ENCODE measurements around the gene SERPINA5.

Gene SERPINA5

DNA sequence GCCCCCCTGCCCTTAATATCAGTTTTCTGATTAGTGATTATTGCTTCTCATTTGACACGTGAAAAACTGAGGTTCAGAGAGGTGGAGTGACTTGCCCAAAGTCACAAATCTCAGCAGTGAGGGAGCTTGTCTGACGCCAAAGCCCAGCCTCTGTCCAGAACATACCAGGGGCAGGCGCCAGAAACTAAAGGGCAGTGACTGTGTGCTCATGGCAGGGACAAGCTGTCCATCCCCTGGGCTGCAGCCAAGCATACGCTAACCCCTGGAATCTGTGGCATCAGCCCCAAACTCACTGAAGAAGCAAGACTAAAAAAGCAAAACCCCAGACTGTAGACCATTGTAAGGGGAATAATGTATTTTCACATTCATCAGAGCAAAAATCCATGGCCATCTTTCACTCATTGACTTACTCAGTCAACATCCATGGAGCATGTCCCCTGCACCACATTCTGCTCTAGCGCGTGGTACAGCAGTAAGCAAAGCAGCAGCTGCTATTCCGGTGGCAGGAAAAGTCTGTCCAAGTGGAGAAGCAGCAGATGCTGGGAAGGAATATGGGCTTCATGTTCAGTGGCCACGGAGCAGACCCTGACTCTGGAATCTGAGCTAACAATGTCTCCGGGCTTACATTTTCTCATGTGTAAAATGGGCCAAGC, 21.5 kb upstream of the SERPINA5 start:
- DNase-seq (ENCODE audit: extremely low spot score) = no peak
- ChIA-PET CTCF (no interaction called here), POLR2A (no interaction called here)
- no peak for TF ChIP-seq CTBP1 (IDR thresholded peaks at IDR 0.05; ENCODE audit: borderline replicate concordance)
- TF ChIP-seq FOXK2 (IDR thresholded peaks at IDR 0.05) = no peak
- TF ChIP-seq, protein P1, sequence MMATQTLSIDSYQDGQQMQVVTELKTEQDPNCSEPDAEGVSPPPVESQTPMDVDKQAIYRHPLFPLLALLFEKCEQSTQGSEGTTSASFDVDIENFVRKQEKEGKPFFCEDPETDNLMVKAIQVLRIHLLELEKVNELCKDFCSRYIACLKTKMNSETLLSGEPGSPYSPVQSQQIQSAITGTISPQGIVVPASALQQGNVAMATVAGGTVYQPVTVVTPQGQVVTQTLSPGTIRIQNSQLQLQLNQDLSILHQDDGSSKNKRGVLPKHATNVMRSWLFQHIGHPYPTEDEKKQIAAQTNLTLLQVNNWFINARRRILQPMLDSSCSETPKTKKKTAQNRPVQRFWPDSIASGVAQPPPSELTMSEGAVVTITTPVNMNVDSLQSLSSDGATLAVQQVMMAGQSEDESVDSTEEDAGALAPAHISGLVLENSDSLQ (IDR thresholded peaks at IDR 0.05) = no peak
- TF ChIP-seq LEF1 (IDR thresholded peaks at IDR 0.05; ENCODE audit: borderline replicate concordance) = no peak
- TF ChIP-seq SUZ12 (IDR thresholded peaks at IDR 0.05) = no peak
- TF ChIP-seq HDGF (IDR thresholded peaks at IDR 0.05; ENCODE audit: borderline replicate concordance) = no peak
- no peak for TF ChIP-seq FOXM1 (IDR thresholded peaks at IDR 0.05; ENCODE audit: borderline replicate concordance)
- TF ChIP-seq L3MBTL2 (conservative IDR thresholded peaks at IDR 0.05) = no peak
- TF ChIP-seq FOXA1 (IDR thresholded peaks at IDR 0.05) = no peak
- no peak for TF ChIP-seq ELF4 (IDR thresholded peaks at IDR 0.05)
- no peak for TF ChIP-seq ZNF384 (IDR thresholded peaks at IDR 0.05)
- no peak for TF ChIP-seq BHLHE40 (IDR thresholded peaks at IDR 0.05; ENCODE audit: borderline replicate concordance)
- no peak for TF ChIP-seq NFRKB (IDR thresholded peaks at IDR 0.05)
- no peak for TF ChIP-seq ARNT (IDR thresholded peaks at IDR 0.05)
- TF ChIP-seq TARDBP (IDR thresholded peaks at IDR 0.05) = no peak
- TF ChIP-seq SP1 (IDR thresholded peaks at IDR 0.05) = no peak

DNA sequence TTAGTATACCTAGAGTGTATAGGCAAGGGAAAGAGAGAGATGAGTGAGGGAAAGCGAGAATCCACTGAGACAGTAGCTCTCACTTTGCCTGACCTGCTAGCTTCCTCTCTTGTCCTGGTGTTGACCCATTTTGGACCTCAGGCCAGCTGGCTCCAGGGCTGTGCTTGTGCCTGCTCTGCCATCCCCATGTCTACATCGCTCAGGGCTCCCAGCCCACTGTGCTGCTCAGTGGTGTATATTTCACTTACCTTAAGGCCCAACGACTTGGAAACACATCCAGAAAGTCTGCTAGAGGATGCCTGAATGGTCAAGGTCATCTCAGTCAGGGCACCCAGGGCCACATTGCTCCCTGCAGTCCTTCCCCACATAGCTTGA, 20.9 kb upstream of the SERPINA5 start:
- CTCF ChIA-PET = no interaction called here

DNA sequence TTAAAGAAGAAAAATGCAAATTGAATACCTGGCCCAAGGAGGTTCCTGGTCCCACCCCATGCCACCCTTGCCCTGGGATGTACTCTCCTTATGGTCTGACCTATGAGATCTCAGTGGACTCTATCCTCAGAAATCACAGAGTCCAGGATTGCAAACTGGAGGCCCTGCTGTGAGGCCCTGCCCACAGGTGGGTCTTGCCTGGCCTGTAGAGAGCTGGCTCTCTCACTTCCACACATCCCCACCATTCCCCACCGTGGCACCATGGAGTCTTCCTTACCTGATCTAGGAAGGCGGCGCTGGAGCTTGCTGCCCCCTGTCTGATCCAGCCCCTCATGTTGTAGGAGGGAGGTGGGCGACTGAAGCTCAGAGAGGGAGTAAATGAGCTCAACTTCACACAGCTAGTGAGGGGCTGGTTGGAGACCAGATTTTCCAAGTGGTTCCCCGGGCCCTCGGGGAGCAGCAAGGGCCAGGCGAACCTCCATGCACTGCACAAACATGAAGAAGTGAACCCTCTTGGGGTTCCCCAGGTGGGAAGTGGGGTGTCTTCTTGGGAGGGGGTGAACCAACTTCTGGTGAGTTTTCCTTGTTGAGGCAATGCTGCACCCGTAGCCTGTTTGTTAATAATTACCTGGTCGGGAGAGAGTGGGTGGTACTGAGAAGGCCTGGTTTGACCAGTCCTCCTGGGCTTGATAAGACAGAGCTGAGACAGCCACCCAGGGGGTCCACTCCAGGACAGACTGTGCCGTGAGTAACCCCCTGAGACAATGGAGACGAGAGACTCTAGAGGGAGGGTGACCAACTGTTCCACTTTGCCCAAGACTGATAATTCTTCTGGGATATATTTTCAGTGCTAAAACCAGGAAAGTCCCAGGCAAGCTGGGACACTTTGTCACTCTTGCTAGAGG, 20.2 kb upstream of the SERPINA5 start, which contains the start of gene SERPINA4:
TSS of gene SERPINA4 (plus strand) at position 692 of the 905 bp plus-strand sequence. CDS start 2,041 bp downstream, outside the sequence.
- POLR2A ChIA-PET = no interaction called here
- CTCF ChIA-PET = no interaction called here
- TF ChIP-seq CTBP1 (IDR thresholded peaks at IDR 0.05; ENCODE audit: borderline replicate concordance) = no peak
- TF ChIP-seq ZNF384 (IDR thresholded peaks at IDR 0.05) = no peak
- TF ChIP-seq TARDBP (IDR thresholded peaks at IDR 0.05) = no peak
- no peak for TF ChIP-seq LEF1 (IDR thresholded peaks at IDR 0.05; ENCODE audit: borderline replicate concordance)
- TF ChIP-seq FOXK2 (IDR thresholded peaks at IDR 0.05) = no peak
- no peak for TF ChIP-seq L3MBTL2 (conservative IDR thresholded peaks at IDR 0.05)
- no peak for DNase-seq (ENCODE audit: extremely low spot score)

More for the DNA sequence above, 20.9 kb upstream of the SERPINA5 start:
- POLR2A ChIA-PET = no interaction called here
- TF ChIP-seq LEF1 (IDR thresholded peaks at IDR 0.05; ENCODE audit: borderline replicate concordance) (no peak), ARNT (IDR thresholded peaks at IDR 0.05) (no peak), SUZ12 (IDR thresholded peaks at IDR 0.05) (no peak), TARDBP (IDR thresholded peaks at IDR 0.05) (no peak), NFRKB (IDR thresholded peaks at IDR 0.05) (no peak), FOXA1 (IDR thresholded peaks at IDR 0.05) (no peak), HDGF (IDR thresholded peaks at IDR 0.05; ENCODE audit: borderline replicate concordance) (no peak), ZNF384 (IDR thresholded peaks at IDR 0.05) (no peak), FOXM1 (IDR thresholded peaks at IDR 0.05; ENCODE audit: borderline replicate concordance) (no peak), SP1 (IDR thresholded peaks at IDR 0.05) (no peak), BHLHE40 (IDR thresholded peaks at IDR 0.05; ENCODE audit: borderline replicate concordance) (no peak)
- DNase-seq (ENCODE audit: extremely low spot score) = no peak

DNA sequence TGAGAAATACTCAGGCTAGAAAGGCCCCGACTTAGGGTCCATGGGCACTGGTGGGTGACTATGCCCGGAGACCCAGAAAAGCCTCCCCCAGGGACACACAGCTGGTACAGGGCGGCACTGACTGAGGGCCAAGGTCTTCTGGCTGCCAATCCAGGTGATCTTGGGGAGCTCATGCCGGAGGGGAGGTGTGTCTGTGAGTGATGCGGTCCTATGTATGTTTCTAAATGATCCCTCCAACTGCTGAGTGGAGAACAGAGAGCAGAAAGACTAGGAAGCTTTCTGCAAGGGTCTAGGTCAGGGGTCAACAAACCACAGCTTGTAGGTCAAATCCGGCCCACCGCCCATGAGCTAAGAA, 19.6 kb upstream of the SERPINA5 start:
- DNase-seq (ENCODE audit: extremely low spot score) = no peak
- TF ChIP-seq FOXK2 (IDR thresholded peaks at IDR 0.05) (no peak), HDGF (IDR thresholded peaks at IDR 0.05; ENCODE audit: borderline replicate concordance) (no peak), SP1 (IDR thresholded peaks at IDR 0.05) (no peak), FOXM1 (IDR thresholded peaks at IDR 0.05; ENCODE audit: borderline replicate concordance) (no peak), L3MBTL2 (conservative IDR thresholded peaks at IDR 0.05) (no peak), SUZ12 (IDR thresholded peaks at IDR 0.05) (no peak), LEF1 (IDR thresholded peaks at IDR 0.05; ENCODE audit: borderline replicate concordance) (no peak), FOXA1 (IDR thresholded peaks at IDR 0.05) (no peak), TARDBP (IDR thresholded peaks at IDR 0.05) (no peak), NFRKB (IDR thresholded peaks at IDR 0.05) (no peak), CTBP1 (IDR thresholded peaks at IDR 0.05; ENCODE audit: borderline replicate concordance) (no peak), ELF4 (IDR thresholded peaks at IDR 0.05) (no peak), BHLHE40 (IDR thresholded peaks at IDR 0.05; ENCODE audit: borderline replicate concordance) (no peak), ZNF384 (IDR thresholded peaks at IDR 0.05) (no peak), ARNT (IDR thresholded peaks at IDR 0.05) (no peak)
- TF ChIP-seq, protein P1 (IDR thresholded peaks at IDR 0.05) = no peak
- ChIA-PET POLR2A (no interaction called here), CTCF (interaction anchor here (1.3 kb wide), 1 partner anchor 13 kb away, joined by 4 read pairs; no protein-coding TSS in a partner anchor)

DNA sequence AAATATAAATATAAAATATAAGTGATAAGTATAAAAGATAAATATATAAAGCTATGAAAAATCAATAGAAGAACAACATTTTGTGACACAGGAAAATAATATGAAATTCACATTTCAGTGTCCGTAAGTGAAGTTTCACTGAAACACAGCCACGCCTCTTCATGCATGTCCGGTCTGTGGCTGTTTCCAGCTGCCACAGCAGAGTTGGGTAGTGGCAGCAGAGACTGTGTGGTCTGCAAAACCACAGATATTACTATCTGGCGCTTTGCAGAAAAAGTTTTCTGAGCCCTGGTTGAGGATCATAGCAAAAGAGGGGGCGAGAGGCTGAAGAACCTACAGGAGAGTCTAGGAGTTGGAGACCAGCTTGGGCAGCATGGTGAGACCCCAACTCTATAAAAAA, 19.2 kb upstream of the SERPINA5 start:
- CTCF ChIA-PET = interaction anchor here (1.3 kb wide), 1 partner anchor 13 kb away, joined by 4 read pairs; no protein-coding TSS in a partner anchor
- no peak for DNase-seq (ENCODE audit: extremely low spot score)
- no peak for TF ChIP-seq CTBP1 (IDR thresholded peaks at IDR 0.05; ENCODE audit: borderline replicate concordance)
- TF ChIP-seq ZNF384 (IDR thresholded peaks at IDR 0.05) = no peak
- no peak for TF ChIP-seq TARDBP (IDR thresholded peaks at IDR 0.05)
- no peak for TF ChIP-seq LEF1 (IDR thresholded peaks at IDR 0.05; ENCODE audit: borderline replicate concordance)
- no peak for TF ChIP-seq ARNT (IDR thresholded peaks at IDR 0.05)
- POLR2A ChIA-PET = no interaction called here

All from HEK293T (cell line).